Stomach (tissue), 9 donors: ENCODE results near the gene MAP3K3. TPM values are rescaled to one million over a fixed set of nuclear protein-coding genes. Genes with fewer than 3 reads are reported as not detected.

ENCODE experiments used
- DNase-seq, 2 donors: peaks; one replicate each; pipeline versions ENCODE4 v3.0.0 to v3.0.0-alpha.2; 2013 to 2019
- H3K27ac ChIP-seq, 5 donors: fragments of 200-600 bp in 4 of 5; sonication (generic) in 4 of 5; one replicate each; pipeline ENCODE4 v1.5.1; 2013 to 2019; ENCODE audit warnings: mild to moderate bottlenecking in 1 of 5, moderate library complexity in 1 of 5
- H3K27me3 ChIP-seq, 3 donors: fragments of 200-600 bp; sonication (generic); one replicate each; pipeline ENCODE4 v1.5.1; 2017 to 2019; ENCODE audit warnings: mixed run types in 1 of 3
- H3K36me3 ChIP-seq, 4 donors: fragments of 200-600 bp; sonication (generic); 1 replicate in 3 of 4; 2 replicates in 1 of 4; pipeline ENCODE4 v1.5.1; 2016 to 2019
- H3K4me1 ChIP-seq, 4 donors: fragments of 200-600 bp; sonication (generic); one replicate each; pipeline ENCODE4 v1.5.1; 2016 to 2019
- H3K4me3 ChIP-seq, 4 donors: fragments of 200-600 bp; sonication (generic) in 3 of 4; one replicate each; pipeline ENCODE4 v1.5.1; 2016 to 2019; ENCODE audit warnings: mild to moderate bottlenecking in 1 of 4
- H3K9me3 ChIP-seq, 4 donors: fragments of 200-600 bp; sonication (generic); one replicate each; pipeline ENCODE4 v1.5.1; 2016 to 2019
- CTCF ChIP-seq, 7 experiments: fragments of 450-650 bp in 4 of 7; fragments of 200-600 bp in 3 of 7; sonication (generic) in 3 of 7; IDR thresholded peaks; one replicate each; pipeline ENCODE4 v1.5.1; 2016 to 2019; ENCODE audit warnings: antibody characterized with exemption in 7 of 7, control low read depth in 2 of 7, mild to moderate bottlenecking in 1 of 7
- EP300 ChIP-seq: sonication (generic); formaldehyde crosslinking; IDR thresholded peaks from one replicate; pipeline ENCODE4 v1.6.1; 2017; ENCODE audit warnings: antibody characterized with exemption
- POLR2A ChIP-seq, 4 donors: fragments of 450-650 bp; IDR thresholded peaks; one replicate each; pipeline ENCODE4 v1.6.1; 2016; ENCODE audit warnings: antibody characterized with exemption in 4 of 4, control low read depth in 2 of 4, mild to moderate bottlenecking in 1 of 4, moderate library complexity in 1 of 4
- POLR2AphosphoS5 ChIP-seq, 3 donors: sonication (generic); formaldehyde crosslinking; IDR thresholded peaks; one replicate each; pipeline ENCODE4 v1.6.1; 2016; ENCODE audit warnings: antibody characterized with exemption in 3 of 3
- WGBS, 5 donors: extraction: QIAGEN DNeasy Blood & Tissue Kit in 3 of 5; methylation state at CpG; one replicate each; pipeline versions ENCODE4 v1.1.5 to v1.1.7; 2013 to 2018; 5-methylcytosine and 5-hydroxymethylcytosine counted together
- intact Hi-C: fragments of 100-400 bp; cut with DNase I; formaldehyde crosslinking; loops from one replicate; pipeline ENCODE4 v1.15.1; 2023; ENCODE audit warnings: low total_unique reads
- polyA plus RNA-seq, 3 donors: library from polyadenylated mRNA; stranded (reverse); fragments of 200-250 nt; gene quantifications; one replicate each; pipeline ENCODE4 v1.2.3, GENCODE V29; 2013
- total RNA-seq, 5 donors: library from RNA; depleted of rRNA; stranded (reverse); fragments of >200 nt; gene quantifications; one replicate each; pipeline versions ENCODE4 v1.1.0 to v1.2.3, GENCODE V29; 2014 to 2016
- donor health status: healthy with polysubstance abuse.
- donor health status: Bipolar disorder and iron deficiency.
- donor health status: healthy.

MAP3K3 gene
- total and polyA plus RNA-seq, 8 donors, result 9.3 to 99.5 (median 16.7) TPM

DNA sequence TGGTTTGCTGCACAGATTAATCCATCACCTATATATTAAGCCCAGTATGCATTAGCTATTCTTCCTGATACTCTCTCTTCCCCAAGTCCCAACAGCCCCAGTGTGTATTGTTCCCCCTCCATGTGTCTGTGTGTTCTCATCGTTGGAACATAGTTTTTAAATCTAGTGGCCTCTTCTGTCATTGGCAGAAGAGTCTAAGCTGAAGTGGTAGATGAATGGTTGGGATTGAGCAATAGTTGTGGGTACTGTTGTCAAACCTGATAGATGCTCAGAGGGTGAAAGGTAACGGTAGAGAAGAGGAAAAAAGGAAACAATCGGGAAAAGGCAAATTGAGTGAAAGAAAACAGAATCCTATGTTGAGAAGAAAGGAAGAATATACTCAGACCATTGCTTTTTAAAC, 29.9 kb downstream of the MAP3K3 start:
- TF ChIP-seq CTCF (IDR thresholded peaks at IDR 0.05) (no peak), EP300 (no peak), POLR2AphosphoS5 (IDR thresholded peaks at IDR 0.05) (no peak), POLR2A (IDR thresholded peaks at IDR 0.05) (no peak)

DNA sequence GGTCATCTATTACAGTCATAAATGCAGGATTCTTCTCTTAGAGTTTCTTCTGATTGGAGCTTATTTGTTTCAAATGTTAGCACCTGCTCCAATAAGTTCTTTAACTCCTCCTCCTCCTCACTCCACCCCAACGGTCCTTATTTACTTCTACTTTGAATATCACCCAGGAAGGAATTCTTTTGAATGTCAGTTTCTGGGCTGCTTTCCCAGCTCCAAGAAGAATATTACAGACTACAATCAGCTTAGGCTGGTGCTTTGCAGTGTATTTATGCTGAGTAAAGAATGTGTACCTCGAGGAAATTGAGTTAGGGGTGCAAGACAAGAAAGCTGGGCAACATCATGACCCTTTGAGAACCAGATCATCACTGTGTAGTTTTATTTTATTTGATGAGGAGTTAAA, 30.8 kb downstream of the MAP3K3 start:
- whole genome bisulfite sequencing, 5 donors, result 13 to 27% (median 20%) methylated on average over 2 of the region's 2 CpGs
- TF ChIP-seq CTCF (IDR thresholded peaks at IDR 0.05) (no peak), POLR2AphosphoS5 (IDR thresholded peaks at IDR 0.05) (no peak), POLR2A (IDR thresholded peaks at IDR 0.05) (no peak), EP300 (no peak)
- Histone ChIP-seq H3K4me1 (peaks cover 0 to 36% (median 12%) of the 10 kb centered on the region in 4 donors), H3K27me3 (no peaks in the 10 kb centered on the region), H3K4me3 (no peak overlapping the region), H3K36me3 (peaks cover 19 to 67% (median 63%) of the 10 kb centered on the region in 4 donors), H3K9me3 (no peaks in the 10 kb centered on the region), H3K27ac (peak overlapping the region in 1 of 5 donors; percentile 38)
- no peak for DNase-seq
- intact Hi-C loops, result no loop called here

More for the DNA sequence above, 29.9 kb downstream of the MAP3K3 start:
- WGBS, 5 donors, result 66 to 82% (median 74%) methylated on average over 3 of the region's 3 CpGs
- DNase-seq, result no peak
- peaks cover 0 to 45% (median 21%) of the 10 kb centered on the region in 4 donors for H3K4me1 ChIP-seq
- H3K9me3 ChIP-seq, result no peaks in the 10 kb centered on the region
- intact Hi-C loops, result no loop called here
- H3K4me3 ChIP-seq, result no peak overlapping the region
- no peak overlapping the region for H3K27ac ChIP-seq
- peaks cover 15 to 67% (median 61%) of the 10 kb centered on the region in 4 donors for H3K36me3 ChIP-seq
- H3K27me3 ChIP-seq, result no peaks in the 10 kb centered on the region

DNA sequence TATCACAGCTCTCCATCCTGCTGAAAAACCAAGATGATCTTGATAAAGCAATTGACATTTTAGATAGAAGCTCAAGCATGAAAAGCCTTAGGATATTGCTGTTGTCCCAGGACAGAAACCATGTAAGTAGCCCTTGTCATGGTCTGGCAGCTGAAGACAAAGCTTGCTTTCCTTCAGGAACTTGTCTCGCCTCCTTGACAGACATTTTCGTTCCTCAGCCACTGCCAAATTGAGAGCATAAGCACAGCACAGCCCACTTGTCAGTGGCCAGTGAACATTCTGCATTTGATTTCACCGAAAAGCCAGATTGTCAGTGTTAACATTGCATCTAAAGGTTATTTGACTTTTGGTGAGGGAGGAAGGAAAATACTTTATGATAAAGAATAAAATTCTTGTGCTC, 35.6 kb downstream of the MAP3K3 start:
- Histone ChIP-seq H3K36me3 (peaks cover 33 to 96% (median 91%) of the 10 kb centered on the region in 4 donors), H3K27me3 (no peaks in the 10 kb centered on the region), H3K9me3 (no peaks in the 10 kb centered on the region), H3K4me3 (no peak overlapping the region), H3K27ac (no peak overlapping the region), H3K4me1 (peaks cover 0 to 13% (median 4%) of the 10 kb centered on the region in 4 donors)
- TF ChIP-seq EP300 (no peak), POLR2AphosphoS5 (IDR thresholded peaks at IDR 0.05) (no peak), POLR2A (IDR thresholded peaks at IDR 0.05) (no peak), CTCF (IDR thresholded peaks at IDR 0.05) (no peak)
- no peak for DNase-seq
- intact Hi-C loops, result no loop called here
- 87 to 91% (median 90%) methylated on average over 3 of the region's 3 CpGs for WGBS, 5 donors

GRCh38 chr17:63658366-63658765, 36.1 kb downstream of the MAP3K3 start:
- H3K4me1 ChIP-seq, result peaks cover 0 to 7% (median 1%) of the 10 kb centered on the region in 4 donors
- H3K4me3 ChIP-seq, result no peak overlapping the region
- TF ChIP-seq POLR2A (IDR thresholded peaks at IDR 0.05) (no peak), EP300 (no peak), CTCF (IDR thresholded peaks at IDR 0.05) (no peak), POLR2AphosphoS5 (IDR thresholded peaks at IDR 0.05) (no peak)
- no peak for DNase-seq
- no peaks in the 10 kb centered on the region for H3K27me3 ChIP-seq
- H3K27ac ChIP-seq, result no peak overlapping the region
- H3K36me3 ChIP-seq, result peaks cover 33 to 96% (median 92%) of the 10 kb centered on the region in 4 donors
- intact Hi-C loops, result no loop called here
- WGBS, 5 donors, result 77 to 98% (median 91%) methylated on average over 1 of the region's 1 CpG
- H3K9me3 ChIP-seq, result no peaks in the 10 kb centered on the region
